Measurements from ENCODE around the gene STYXL2.

DNA sequence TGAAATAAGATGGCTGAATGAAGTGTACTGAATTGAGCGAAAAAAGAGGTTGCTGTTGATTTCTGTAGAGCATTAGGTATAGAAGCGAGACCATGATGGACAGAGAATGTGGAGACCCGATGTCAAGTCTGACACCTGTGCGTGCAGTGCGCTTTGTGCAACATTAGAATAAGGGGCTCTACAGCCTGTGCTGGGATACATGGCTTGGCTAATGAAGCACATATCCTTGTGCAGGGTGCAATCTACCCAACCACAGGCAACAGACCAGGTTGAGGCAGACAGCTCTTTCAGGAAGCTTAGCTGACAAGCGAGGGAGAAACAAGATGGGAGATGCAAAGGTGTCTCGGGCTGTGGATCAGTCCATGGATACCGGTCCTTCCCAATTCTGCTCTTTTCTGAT, 22.6 kb upstream of the STYXL2 start:
- TF ChIP-seq CTCF (IDR thresholded peaks at IDR 0.05), result no peak
- TF ChIP-seq, protein P1, sequence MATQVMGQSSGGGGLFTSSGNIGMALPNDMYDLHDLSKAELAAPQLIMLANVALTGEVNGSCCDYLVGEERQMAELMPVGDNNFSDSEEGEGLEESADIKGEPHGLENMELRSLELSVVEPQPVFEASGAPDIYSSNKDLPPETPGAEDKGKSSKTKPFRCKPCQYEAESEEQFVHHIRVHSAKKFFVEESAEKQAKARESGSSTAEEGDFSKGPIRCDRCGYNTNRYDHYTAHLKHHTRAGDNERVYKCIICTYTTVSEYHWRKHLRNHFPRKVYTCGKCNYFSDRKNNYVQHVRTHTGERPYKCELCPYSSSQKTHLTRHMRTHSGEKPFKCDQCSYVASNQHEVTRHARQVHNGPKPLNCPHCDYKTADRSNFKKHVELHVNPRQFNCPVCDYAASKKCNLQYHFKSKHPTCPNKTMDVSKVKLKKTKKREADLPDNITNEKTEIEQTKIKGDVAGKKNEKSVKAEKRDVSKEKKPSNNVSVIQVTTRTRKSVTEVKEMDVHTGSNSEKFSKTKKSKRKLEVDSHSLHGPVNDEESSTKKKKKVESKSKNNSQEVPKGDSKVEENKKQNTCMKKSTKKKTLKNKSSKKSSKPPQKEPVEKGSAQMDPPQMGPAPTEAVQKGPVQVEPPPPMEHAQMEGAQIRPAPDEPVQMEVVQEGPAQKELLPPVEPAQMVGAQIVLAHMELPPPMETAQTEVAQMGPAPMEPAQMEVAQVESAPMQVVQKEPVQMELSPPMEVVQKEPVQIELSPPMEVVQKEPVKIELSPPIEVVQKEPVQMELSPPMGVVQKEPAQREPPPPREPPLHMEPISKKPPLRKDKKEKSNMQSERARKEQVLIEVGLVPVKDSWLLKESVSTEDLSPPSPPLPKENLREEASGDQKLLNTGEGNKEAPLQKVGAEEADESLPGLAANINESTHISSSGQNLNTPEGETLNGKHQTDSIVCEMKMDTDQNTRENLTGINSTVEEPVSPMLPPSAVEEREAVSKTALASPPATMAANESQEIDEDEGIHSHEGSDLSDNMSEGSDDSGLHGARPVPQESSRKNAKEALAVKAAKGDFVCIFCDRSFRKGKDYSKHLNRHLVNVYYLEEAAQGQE (IDR thresholded peaks at IDR 0.05; ENCODE audit: insufficient read depth in 1 of 2, low read depth in 2 of 2, low read length in 1 of 2), result no peak
- no peak for TF ChIP-seq POLR2AphosphoS5 (IDR thresholded peaks at IDR 0.05; ENCODE audit: low read depth, low read length)
- no peak for TF ChIP-seq TCF7L2 (IDR thresholded peaks at IDR 0.05; ENCODE audit: low read depth, low read length)
- TF ChIP-seq SIN3A (IDR thresholded peaks at IDR 0.05; ENCODE audit: borderline replicate concordance, insufficient read depth, low read depth, low read length), result no peak

All from Panc1 (cell line).